HL-60 (cell line): ENCODE data around the gene GPR107.
"Not testable (repeated sequence)": the region's sequence is repeated elsewhere in the genome, so short reads cannot be mapped to it uniquely, and the experiment has no call there.

Experiments used
- DNase-seq, 2 experiments: peaks; one replicate each; pipeline ENCODE4 v3.0.0-alpha.2; 2010 to 2020; ENCODE audit warnings: low read depth in 1 of 2, low spot score in 1 of 2
- H3K27ac ChIP-seq: fragments of 250-450 bp; sonication (Bioruptor Pico); replicated peaks from 2 replicates; pipeline ENCODE4 v1.5.1; 2020; ENCODE audit warnings: mild to moderate bottlenecking, moderate library complexity
- H3K27me3 ChIP-seq: fragments of 250-450 bp; sonication (Bioruptor Pico); 2 replicates; pipeline ENCODE4 v1.5.1; 2021; ENCODE audit warnings: mild to moderate bottlenecking, moderate library complexity; ENCODE audit not compliant: insufficient read depth, poor library complexity, severe bottlenecking
- H3K4me3 ChIP-seq: replicated peaks from 2 replicates; pipeline ENCODE4 v1.5.1; 2011; ENCODE audit warnings: mild to moderate bottlenecking, control low read depth, low read length; ENCODE audit not compliant: insufficient read depth
- CTCF ChIP-seq: IDR thresholded peaks from one replicate; pipeline ENCODE4 v1.5.1; 2011; ENCODE audit warnings: low read length, control low read depth, inconsistent platforms; ENCODE audit not compliant: insufficient read depth
- GABPA ChIP-seq: IDR thresholded peaks from 2 replicates; pipeline ENCODE4 v1.6.1; 2012; ENCODE audit warnings: low read depth
- POLR2AphosphoS5 ChIP-seq: IDR thresholded peaks from 2 replicates; pipeline ENCODE4 v1.6.1; 2012; ENCODE audit warnings: low read depth
- REST ChIP-seq: IDR thresholded peaks from 2 replicates; pipeline ENCODE4 v1.6.1; 2012; ENCODE audit warnings: low read depth; ENCODE audit not compliant: insufficient replicate concordance
- SPI1 ChIP-seq: IDR thresholded peaks from 2 replicates; pipeline ENCODE4 v1.6.1; 2012; ENCODE audit warnings: low read depth, mild to moderate bottlenecking, borderline replicate concordance

The GPR107 gene

GRCh38 chr9:130021123-130021522 lies 32.6 kb upstream of the GPR107 start:
- TF ChIP-seq GABPA (no peak), REST (no peak), SPI1 (no peak), POLR2AphosphoS5 (no peak), CTCF (no peak)
- Histone ChIP-seq H3K27me3 (no peaks in the 10 kb centered on the region), H3K27ac (no peak overlapping the region; the same call in 1 of the 2 replicates), H3K4me3 (no peak overlapping the region)
- DNase-seq, result no peak

- H3K27me3 ChIP-seq, H3K27ac ChIP-seq, H3K4me3 ChIP-seq, DNase-seq: not testable (repeated sequence)
Measured at GRCh38 chr9:130021842-130022241, 31.9 kb upstream of the GPR107 start.

GRCh38 chr9:130022566-130023143 lies 31.1 kb upstream of the GPR107 start:
- Histone ChIP-seq H3K4me3 (no peak overlapping the region), H3K27me3 (no peaks in the 10 kb centered on the region), H3K27ac (no peak overlapping the region)
- TF ChIP-seq CTCF, result no peak
- no peak for DNase-seq

GRCh38 chr9:130023144-130023787 lies 30.4 kb upstream of the GPR107 start:
- Histone ChIP-seq H3K27me3 (no peaks in the 10 kb centered on the region), H3K27ac (no peak overlapping the region), H3K4me3 (no peak overlapping the region)
- no peak for DNase-seq
- no peak for TF ChIP-seq CTCF
- TF ChIP-seq REST, result no peak
- TF ChIP-seq GABPA, result no peak
- TF ChIP-seq POLR2AphosphoS5, result no peak
- TF ChIP-seq SPI1, result no peak
